T-cell (primary cell): ENCODE measurements around the gene SCFD2. TPM values are rescaled to one million over a fixed set of nuclear protein-coding genes. Genes with fewer than 3 reads are reported as not detected.
A peak's percentile ranks its signal among the peaks of the same experiment; 100 is the strongest.

Experiments used
- ATAC-seq, 4 experiments: fragments of 200-7000 bp in 3 of 4; fragments of 150-1000 bp in 1 of 4; cut with Tn5 transposase; replicated peaks in 1 of 4; 1 replicate in 3 of 4; 2 replicates in 1 of 4; pipeline ENCODE4 v1.10.0; 2021; ENCODE audit warnings: moderate library complexity in 3 of 4, mild to moderate bottlenecking in 2 of 4, moderate number of reproducible peaks in 1 of 4
- CTCF ChIA-PET, 2 donors: fragments of 300-600 bp; sonication (Branson Sonifier 250); formaldehyde crosslinking; loops; one replicate each; lab custom pipeline; 2022; ENCODE audit warnings: antibody characterized with exemption in 2 of 2; lab: Charles Lee
- POLR2A ChIA-PET, 2 donors: fragments of 300-600 bp; sonication (Branson Sonifier 250); formaldehyde crosslinking; loops; one replicate each; lab custom pipeline; 2022; ENCODE audit warnings: antibody characterized with exemption in 2 of 2; lab: Charles Lee
- DNase-seq, 35 experiments: peaks; one replicate each; pipeline versions ENCODE4 v3.0.0 to v3.0.0-alpha.2; 2013 to 2023
- H3K27ac ChIP-seq: one replicate; pipeline ENCODE4 v1.5.1; 2013; ENCODE audit warnings: low read length
- H3K27me3 ChIP-seq, 2 experiments: replicated peaks in 1 of 2; 1 replicate in 1 of 2; 2 replicates in 1 of 2; pipeline versions ENCODE4 v1.6.1 to v1.7.0; 2013; ENCODE audit warnings: low read length in 1 of 2, mixed read lengths in 1 of 2; ENCODE audit not compliant: control insufficient read depth in 2 of 2, insufficient read depth in 2 of 2; ENCODE audit errors: extremely low read depth in 1 of 2
- H3K36me3 ChIP-seq, 2 donors: 1 replicate in 1 of 2; 2 replicates in 1 of 2; pipeline versions ENCODE4 v1.6.1 to v1.7.0; 2013; ENCODE audit warnings: low read length in 1 of 2; ENCODE audit not compliant: control insufficient read depth in 2 of 2, insufficient read depth in 1 of 2; ENCODE audit errors: extremely low read depth in 1 of 2
- H3K4me1 ChIP-seq, 2 experiments: 1 replicate in 1 of 2; 2 replicates in 1 of 2; pipeline versions ENCODE4 v1.6.1 to v1.7.0; 2013; ENCODE audit warnings: low read length in 2 of 2, mixed read lengths in 1 of 2; ENCODE audit not compliant: insufficient read depth in 2 of 2, control insufficient read depth in 1 of 2; ENCODE audit errors: extremely low read depth in 1 of 2
- H3K4me3 ChIP-seq, 2 donors: 1 replicate in 1 of 2; 2 replicates in 1 of 2; pipeline versions ENCODE4 v1.5.1 to v1.7.0; 2013; ENCODE audit warnings: mild to moderate bottlenecking in 2 of 2, low read length in 1 of 2, moderate library complexity in 1 of 2; ENCODE audit not compliant: control insufficient read depth in 1 of 2; ENCODE audit errors: extremely low read depth in 1 of 2
- H3K9me3 ChIP-seq: 2 replicates; pipeline ENCODE4 v1.7.0; 2013
- H3K27ac Mint-ChIP-seq, 2 donors: one replicate each; pipeline ENCODE4 v1.8.0; 2020 to 2021; ENCODE audit warnings: mild to moderate bottlenecking in 2 of 2, mixed read lengths in 2 of 2
- H3K27me3 Mint-ChIP-seq, 2 donors: one replicate each; pipeline ENCODE4 v1.8.0; 2021 to 2022; ENCODE audit warnings: mixed read lengths in 2 of 2
- H3K36me3 Mint-ChIP-seq: one replicate; pipeline ENCODE4 v1.8.0; 2021; ENCODE audit warnings: mixed read lengths
- H3K4me1 Mint-ChIP-seq, 3 donors: one replicate each; pipeline ENCODE4 v1.8.0; 2020 to 2022; ENCODE audit warnings: mixed read lengths in 3 of 3, mild to moderate bottlenecking in 1 of 3
- H3K4me3 Mint-ChIP-seq, 3 donors: one replicate each; pipeline ENCODE4 v1.8.0; 2020 to 2022; ENCODE audit warnings: mild to moderate bottlenecking in 3 of 3, mixed read lengths in 3 of 3, moderate library complexity in 3 of 3
- H3K9me3 Mint-ChIP-seq, 3 donors: one replicate each; pipeline ENCODE4 v1.8.0; 2020 to 2022; ENCODE audit warnings: mixed read lengths in 3 of 3
- WGBS: methylation state at CpG from one replicate; pipeline ENCODE4 v1.1.5; 2013; ENCODE audit warnings: missing lambda C conversion rate; ENCODE audit not compliant: insufficient coverage; 5-methylcytosine and 5-hydroxymethylcytosine counted together
- total RNA-seq, 35 experiments: library from RNA in 6 of 35; stranded (reverse) in 6 of 35; fragments of 120-200 nt in 1 of 35; gene quantifications; one replicate each; pipeline versions ENCODE4 v1.2.1 to v1.2.4 and lab custom pipeline; 2013 to 2026

The SCFD2 gene
- total RNA-seq, 5 donors from 2014 or later (not counting 1 experiment from before 2014, with no cell fraction given): 19.0 to 28.9 (median 21.8) TPM

DNA sequence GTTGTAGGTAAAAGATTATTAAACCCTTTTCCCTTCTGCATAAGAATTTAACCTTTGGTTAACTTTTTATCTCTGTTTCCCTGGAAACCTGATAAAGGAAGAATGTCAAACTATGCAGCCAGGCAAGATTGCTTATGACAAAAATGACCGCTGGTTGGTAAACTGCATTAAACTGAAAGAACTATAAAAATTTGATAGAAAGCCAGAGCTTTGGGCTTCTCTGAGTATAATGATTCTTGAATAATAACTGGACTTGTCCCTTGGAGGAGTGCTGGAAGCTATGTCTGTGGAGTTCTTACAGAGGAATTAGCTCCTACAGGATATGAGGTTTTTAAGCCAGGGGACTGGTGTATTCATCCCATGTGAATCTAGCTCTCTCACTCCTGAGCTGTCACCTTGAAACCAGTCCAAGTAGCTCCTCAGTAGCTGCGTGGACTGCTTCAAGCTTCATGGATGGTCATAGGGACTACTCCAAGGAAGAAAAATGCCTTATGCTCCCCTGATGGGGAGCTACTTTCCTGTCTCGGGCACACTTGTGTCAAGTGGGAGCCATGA, 451.7 kb downstream of the SCFD2 start:
- 97% methylated on average over 3 of the region's 3 CpGs for WGBS

DNA sequence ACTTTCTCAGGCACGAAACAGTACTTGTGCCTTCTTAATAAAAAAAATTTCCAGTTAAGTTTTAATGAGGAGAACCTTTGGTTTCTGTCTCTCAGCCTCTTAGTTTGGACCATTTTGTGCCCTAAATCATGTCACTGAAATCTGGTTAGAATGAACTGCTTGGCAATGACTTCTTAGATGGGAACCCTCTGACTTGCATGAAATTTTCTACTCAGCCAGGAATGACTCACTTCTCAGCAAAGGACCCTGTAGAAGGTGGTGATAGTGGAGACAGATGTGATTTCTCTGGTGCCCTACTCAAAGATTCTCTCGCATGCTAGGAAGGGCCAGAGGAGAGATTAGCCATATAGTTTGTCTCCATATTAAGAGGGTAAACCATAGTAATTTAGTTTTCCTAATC, 453.3 kb downstream of the SCFD2 start:
- no peak for ATAC-seq
- Histone ChIP-seq H3K4me3 (no peak overlapping the region), H3K4me1 (no peaks in the 10 kb centered on the region), H3K27me3 (no peaks in the 10 kb centered on the region), H3K27ac (no peak overlapping the region), H3K9me3 (no peaks in the 10 kb centered on the region), H3K36me3 (peaks cover 0 to 1% of the 10 kb centered on the region in 2 donors)
- no peaks in the 10 kb centered on the region for H3K9me3 Mint-ChIP-seq
- peaks cover 15% of the 10 kb centered on the region for H3K36me3 Mint-ChIP-seq
- no peak for DNase-seq
- H3K27ac Mint-ChIP-seq: no peak overlapping the region
- POLR2A ChIA-PET: no interaction called here
- H3K4me1 Mint-ChIP-seq: peaks cover 5 to 11% (median 7%) of the 10 kb centered on the region in 3 donors
- CTCF ChIA-PET: no interaction called here
- H3K4me3 Mint-ChIP-seq: no peak overlapping the region
- WGBS: 100% methylated on average over 1 of the region's 2 CpGs
- no peaks in the 10 kb centered on the region for H3K27me3 Mint-ChIP-seq

More for the DNA sequence above, 451.7 kb downstream of the SCFD2 start:
- no peak overlapping the region for H3K4me3 ChIP-seq
- Mint-ChIP-seq H3K9me3 (no peaks in the 10 kb centered on the region), H3K36me3 (peaks cover 11% of the 10 kb centered on the region), H3K27ac (no peak overlapping the region), H3K27me3 (no peaks in the 10 kb centered on the region), H3K4me1 (peaks cover 5 to 11% (median 7%) of the 10 kb centered on the region in 3 donors), H3K4me3 (no peak overlapping the region)
- H3K27me3 ChIP-seq: no peaks in the 10 kb centered on the region
- ATAC-seq: no peak
- no peaks in the 10 kb centered on the region for H3K9me3 ChIP-seq
- POLR2A ChIA-PET: no interaction called here
- H3K27ac ChIP-seq: no peak overlapping the region
- no peaks in the 10 kb centered on the region for H3K4me1 ChIP-seq
- H3K36me3 ChIP-seq: peaks cover 0 to 6% of the 10 kb centered on the region in 2 donors
- CTCF ChIA-PET: interaction anchor here (0.5 to 1.5 kb wide), 3 partner anchors 22 to 538 kb away, joined by 3 to 6 read pairs (median 5); no protein-coding TSS in a partner anchor
- DNase-seq: no peak

DNA sequence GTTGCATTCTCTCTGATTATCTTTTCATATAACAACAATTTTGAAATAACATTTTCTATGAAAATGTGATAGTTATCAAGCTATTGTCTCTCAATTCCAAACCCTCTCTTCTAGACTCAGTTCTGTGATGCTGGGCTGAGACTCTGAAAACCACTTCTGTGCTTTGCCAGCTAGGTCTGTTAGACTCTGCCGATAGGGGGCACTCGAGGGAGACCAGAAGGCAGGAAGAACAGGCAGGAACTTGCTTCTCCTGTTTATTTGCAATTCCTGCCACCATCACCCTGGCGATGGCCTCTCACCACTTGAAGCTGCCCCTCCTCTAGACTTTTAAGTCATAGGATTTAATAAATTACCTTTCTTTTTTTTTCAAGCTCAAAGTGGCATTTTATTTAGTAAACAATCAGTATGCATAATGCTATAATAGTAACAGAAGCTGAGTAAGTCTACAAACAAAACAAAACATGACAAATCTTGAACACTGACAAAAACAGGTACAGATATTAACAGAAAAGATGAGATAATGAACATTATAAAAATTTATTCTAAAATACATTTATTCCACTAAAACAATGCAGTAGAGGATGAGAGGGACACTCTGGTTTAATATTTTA, 454.1 kb downstream of the SCFD2 start:
- peaks cover 2% of the 10 kb centered on the region in 2 donors for H3K36me3 ChIP-seq
- Mint-ChIP-seq H3K27me3 (no peaks in the 10 kb centered on the region), H3K27ac (no peak overlapping the region), H3K9me3 (no peaks in the 10 kb centered on the region), H3K4me1 (peaks cover 5 to 11% (median 7%) of the 10 kb centered on the region in 3 donors), H3K36me3 (peaks cover 23% of the 10 kb centered on the region), H3K4me3 (no peak overlapping the region)
- ChIA-PET CTCF (interaction anchor here (0.6 to 1.3 kb wide), 9 partner anchors 11 to 1322 kb away, joined by 3 to 4 read pairs (median 3); no protein-coding TSS in a partner anchor), POLR2A (no interaction called here)
- H3K9me3 ChIP-seq: no peaks in the 10 kb centered on the region
- ATAC-seq: peak in 3 of 4 experiments; percentile 28 to 38 (median 32)
- DNase-seq: peak; percentile 10 to 69 (median 49)
- no peak overlapping the region for H3K4me3 ChIP-seq
- WGBS: 0% methylated on average over 2 of the region's 3 CpGs
- no peaks in the 10 kb centered on the region for H3K4me1 ChIP-seq
- no peak overlapping the region for H3K27ac ChIP-seq
- no peaks in the 10 kb centered on the region for H3K27me3 ChIP-seq

DNA sequence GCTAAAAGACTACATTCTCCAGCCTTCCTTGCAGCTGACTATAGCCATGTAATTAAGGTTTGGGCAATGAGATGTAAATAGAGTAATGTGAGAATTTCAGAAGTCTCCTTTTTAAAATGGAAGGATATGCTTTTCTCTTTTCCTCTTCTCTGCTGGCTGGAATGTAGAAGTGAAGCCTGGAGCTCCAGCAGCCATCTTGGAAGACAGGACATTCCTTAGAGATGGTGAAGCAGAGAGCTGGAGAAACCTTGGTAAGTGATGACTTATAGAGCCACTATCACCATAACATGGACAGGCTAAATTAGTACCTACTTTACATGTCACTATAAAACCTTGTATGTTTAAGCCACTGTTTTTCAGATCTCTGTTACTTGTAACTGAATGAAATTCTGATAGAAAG, 455.7 kb downstream of the SCFD2 start:
- ATAC-seq (no peak), DNase-seq (no peak)
- Histone ChIP-seq H3K27me3 (no peaks in the 10 kb centered on the region), H3K9me3 (no peaks in the 10 kb centered on the region), H3K36me3 (peaks cover 2 to 8% of the 10 kb centered on the region in 2 donors), H3K4me3 (no peak overlapping the region), H3K4me1 (no peaks in the 10 kb centered on the region), H3K27ac (no peak overlapping the region)
- CTCF ChIA-PET: interaction anchor here in 1 of 2 donors (0.7 kb wide), 1 partner anchor 23 kb away, joined by 3 read pairs; no protein-coding TSS in a partner anchor
- no peaks in the 10 kb centered on the region for H3K27me3 Mint-ChIP-seq
- H3K4me3 Mint-ChIP-seq: no peak overlapping the region
- H3K9me3 Mint-ChIP-seq: no peaks in the 10 kb centered on the region
- POLR2A ChIA-PET: no interaction called here
- peaks cover 36% of the 10 kb centered on the region for H3K36me3 Mint-ChIP-seq
- peaks cover 5 to 11% (median 7%) of the 10 kb centered on the region in 3 donors for H3K4me1 Mint-ChIP-seq
- no peak overlapping the region for H3K27ac Mint-ChIP-seq

DNA sequence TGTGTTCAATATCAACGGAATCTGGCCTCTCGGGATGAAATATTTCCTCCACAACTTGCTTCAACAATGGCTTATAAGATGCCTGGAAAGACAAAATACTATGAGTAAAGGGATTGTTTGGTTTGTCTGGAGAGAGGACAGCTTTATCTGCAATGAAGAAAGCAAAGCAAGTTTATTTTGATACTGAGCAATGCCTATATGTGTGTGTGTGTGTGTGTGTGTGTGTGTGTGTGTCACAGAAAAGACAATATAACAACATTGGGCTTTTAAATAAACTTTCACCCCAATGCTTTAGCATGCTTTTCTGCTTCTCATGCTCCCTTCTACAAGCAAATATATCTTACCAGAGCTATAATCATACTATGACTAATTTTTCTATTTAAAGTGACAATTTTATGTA, 458.4 kb downstream of the SCFD2 start:
- peaks cover 62% of the 10 kb centered on the region for H3K36me3 Mint-ChIP-seq
- CTCF ChIA-PET: no interaction called here

DNA sequence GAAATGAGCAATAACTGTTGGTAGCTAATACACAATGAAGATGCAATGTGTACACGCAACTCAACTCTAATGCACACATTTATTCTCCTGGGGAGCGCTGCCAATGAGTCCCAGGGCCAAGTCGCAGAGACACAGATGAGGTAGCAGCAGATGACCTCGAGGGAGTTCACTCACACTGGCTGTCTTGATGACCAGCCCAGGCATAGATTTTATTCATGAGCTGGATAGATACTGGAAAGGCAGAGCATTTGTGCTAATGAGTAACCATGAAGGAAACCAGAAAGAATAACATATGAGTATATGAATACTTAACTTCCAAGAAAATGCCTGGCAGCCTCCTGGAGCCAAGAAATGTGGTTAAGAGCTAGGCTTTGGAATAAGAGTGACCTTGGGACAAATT, 461.4 kb downstream of the SCFD2 start:
- Mint-ChIP-seq H3K27ac (no peak overlapping the region), H3K4me3 (no peak overlapping the region), H3K36me3 (peaks cover 80% of the 10 kb centered on the region), H3K27me3 (no peaks in the 10 kb centered on the region), H3K4me1 (no peaks in the 10 kb centered on the region), H3K9me3 (peaks cover 0 to 5% (median 0%) of the 10 kb centered on the region in 3 donors)
- ATAC-seq (no peak), DNase-seq (no peak)
- Histone ChIP-seq H3K9me3 (no peaks in the 10 kb centered on the region), H3K4me3 (no peak overlapping the region), H3K4me1 (no peaks in the 10 kb centered on the region), H3K36me3 (peaks cover 2 to 12% of the 10 kb centered on the region in 2 donors), H3K27ac (no peak overlapping the region), H3K27me3 (no peaks in the 10 kb centered on the region)
- 100% methylated on average over 2 of the region's 4 CpGs for WGBS
- CTCF ChIA-PET: no interaction called here
- POLR2A ChIA-PET: no interaction called here

More for the DNA sequence above, 458.4 kb downstream of the SCFD2 start:
- Mint-ChIP-seq H3K4me1 (peaks cover 5 to 11% (median 6%) of the 10 kb centered on the region in 3 donors), H3K27ac (no peak overlapping the region), H3K4me3 (no peak overlapping the region), H3K27me3 (no peaks in the 10 kb centered on the region), H3K9me3 (no peaks in the 10 kb centered on the region)
- no peak for ATAC-seq
- no peaks in the 10 kb centered on the region for H3K9me3 ChIP-seq
- no peaks in the 10 kb centered on the region for H3K4me1 ChIP-seq
- POLR2A ChIA-PET: no interaction called here
- no peak overlapping the region for H3K27ac ChIP-seq
- H3K4me3 ChIP-seq: no peak overlapping the region
- no CpG with 5 or more reads among the region's 2 CpGs for WGBS
- no peak for DNase-seq
- no peaks in the 10 kb centered on the region for H3K27me3 ChIP-seq
- peaks cover 2 to 8% of the 10 kb centered on the region in 2 donors for H3K36me3 ChIP-seq
